Endothelial cell of umbilical vein (primary cell): ENCODE results near the gene PITPNB. TPM values are rescaled to one million over a fixed set of nuclear protein-coding genes. Genes with fewer than 3 reads are reported as not detected.

Experiments
- BruUV-seq: library from RNA; stranded (reverse); fragments of 400-500 nt; replicated peaks from 2 replicates; lab custom pipeline; 2021; lab: Mats Ljungman, UMichigan
- CTCF ChIA-PET: fragments of 300-600, 350-600 bp; sonication (Branson Sonifier 250); formaldehyde crosslinking; loops from one replicate; lab custom pipeline; 2021; ENCODE audit warnings: antibody characterized with exemption, inconsistent platforms; lab: Charles Lee
- POLR2A ChIA-PET: fragments of 300-600, 350-600 bp; sonication (Branson Sonifier 250); formaldehyde crosslinking; loops from one replicate; lab custom pipeline; 2021; ENCODE audit warnings: antibody characterized with exemption, inconsistent platforms; lab: Charles Lee
- DNase-seq: peaks from one replicate; pipeline ENCODE4 v3.0.0-alpha.2; 2011; ENCODE audit warnings: low read depth, low spot score
- FAIRE-seq: peaks from 2 replicates; lab custom pipeline; 2011; peaks lifted over from hg19 to GRCh38; lab: Jason Lieb, UNC
- H2AFZ ChIP-seq: 2 replicates; pipeline ENCODE4 v1.6.0; 2012; ENCODE audit warnings: low read depth, low read length, control low read depth, inconsistent platforms
- H3K27ac ChIP-seq: 2 replicates; pipeline ENCODE4 v1.5.1; 2011; ENCODE audit warnings: low read depth, mild to moderate bottlenecking, control low read depth, low read length, moderate library complexity; ENCODE audit not compliant: insufficient read depth
- H3K27me3 ChIP-seq, 2 experiments: 2 replicates each; pipeline versions ENCODE4 v1.6.0 to v1.6.1; 2011; ENCODE audit warnings: low read length in 2 of 2, mixed read lengths in 1 of 2; ENCODE audit not compliant: control insufficient read depth in 2 of 2, insufficient read depth in 2 of 2
- H3K36me3 ChIP-seq, 2 experiments: 2 replicates in 1 of 2; 3 replicates in 1 of 2; pipeline ENCODE4 v1.5.1; 2011; ENCODE audit warnings: low read length in 2 of 2, mild to moderate bottlenecking in 1 of 2, moderate library complexity in 1 of 2; ENCODE audit not compliant: control insufficient read depth in 2 of 2, insufficient read depth in 2 of 2; ENCODE audit errors: extremely low read depth in 1 of 2
- H3K4me1 ChIP-seq: 3 replicates; pipeline ENCODE4 v1.5.1; 2011; ENCODE audit warnings: mild to moderate bottlenecking, low read length; ENCODE audit not compliant: control insufficient read depth, insufficient read depth; ENCODE audit errors: extremely low read depth
- H3K4me2 ChIP-seq: 2 replicates; pipeline ENCODE4 v1.6.1; 2011; ENCODE audit warnings: low read length, control low read depth, mixed read lengths; ENCODE audit not compliant: insufficient read depth
- H3K4me3 ChIP-seq, 3 experiments: fragments of 200-600 bp in 1 of 3; sonication (generic), shearing (Covaris generic) in 1 of 3; replicated peaks in 1 of 3; 2 replicates each; pipeline ENCODE4 v1.5.1; 2011 to 2016; ENCODE audit warnings: control low read depth in 3 of 3, low read length in 3 of 3, mild to moderate bottlenecking in 2 of 3, inconsistent platforms in 1 of 3, low read depth in 1 of 3, moderate library complexity in 1 of 3; ENCODE audit not compliant: insufficient read depth in 1 of 3
- H3K79me2 ChIP-seq: 2 replicates; pipeline ENCODE4 v1.6.0; 2012; ENCODE audit warnings: low read length, inconsistent platforms; ENCODE audit not compliant: control insufficient read depth, insufficient read depth
- H3K9ac ChIP-seq: replicated peaks from 2 replicates; pipeline ENCODE3; 2011; ENCODE audit warnings: low read length, control low read depth; ENCODE audit not compliant: insufficient read depth; ENCODE audit errors: extremely low read depth
- H3K9me1 ChIP-seq: replicated peaks from 3 replicates; pipeline ENCODE4 v1.6.0; 2011; ENCODE audit warnings: mild to moderate bottlenecking, low read length; ENCODE audit not compliant: control insufficient read depth, insufficient read depth; ENCODE audit errors: extremely low read depth
- H3K9me3 ChIP-seq: replicated peaks from 2 replicates; pipeline ENCODE4 v1.5.1; 2012; ENCODE audit warnings: low read length, inconsistent platforms; ENCODE audit not compliant: control insufficient read depth, insufficient read depth
- H4K20me1 ChIP-seq: replicated peaks from 2 replicates; pipeline ENCODE3; 2011; ENCODE audit warnings: mild to moderate bottlenecking, low read length; ENCODE audit not compliant: control insufficient read depth, insufficient read depth; ENCODE audit errors: extremely low read depth
- EZH2 ChIP-seq: IDR thresholded peaks from 2 replicates; pipeline ENCODE4 v1.6.1; 2012; ENCODE audit warnings: borderline replicate concordance, low read depth, mild to moderate bottlenecking, moderate library complexity, low read length, inconsistent platforms; ENCODE audit not compliant: severe bottlenecking
- FOS ChIP-seq: IDR thresholded peaks from 2 replicates; pipeline ENCODE4 v1.6.1; 2011; ENCODE audit warnings: mild to moderate bottlenecking, low read length, moderate library complexity, borderline replicate concordance; ENCODE audit not compliant: insufficient read depth
- GATA2 ChIP-seq: IDR thresholded peaks from 2 replicates; pipeline ENCODE4 v1.7.0; 2011; ENCODE audit warnings: low read depth, mild to moderate bottlenecking, moderate library complexity, mixed read lengths, low read length; ENCODE audit not compliant: insufficient read length, insufficient read depth
- JUN ChIP-seq: IDR thresholded peaks from 2 replicates; pipeline ENCODE4 v1.6.1; 2011; ENCODE audit warnings: borderline replicate concordance, low read depth; ENCODE audit not compliant: insufficient read length, insufficient read depth
- MYC ChIP-seq: IDR thresholded peaks from one replicate; pipeline ENCODE4 v1.6.1; 2011; ENCODE audit warnings: mild to moderate bottlenecking, low read depth, low read length
- POLR2A ChIP-seq: IDR thresholded peaks from 2 replicates; pipeline ENCODE4 v1.6.1; 2012; ENCODE audit warnings: low read depth, mild to moderate bottlenecking, control low read depth, low read length
- POLR2AphosphoS5 ChIP-seq: IDR thresholded peaks from 2 replicates; pipeline ENCODE4 v1.6.1; 2012; ENCODE audit warnings: low read depth, mild to moderate bottlenecking, control low read depth, low read length, moderate library complexity; ENCODE audit not compliant: insufficient read depth
- dilution Hi-C: fragments of 300-500 bp; cut with MboI; formaldehyde crosslinking; loops from one replicate; pipeline ENCODE4 v1.15.0; 2019; ENCODE audit warnings: low sequenced_read_pairs; ENCODE audit not compliant: extremely low pct_ligation_motif_present
- intact Hi-C: fragments of 100-400 bp; cut with micrococcal nuclease; formaldehyde crosslinking; loops from one replicate; pipeline ENCODE4 v1.10.0; 2022
- polyA plus RNA-seq, 4 experiments: library from polyadenylated mRNA; depleted of rRNA in 3 of 4; stranded (reverse) in 3 of 4; unstranded in 1 of 4; fragments of >200 nt; gene quantifications; 2 replicates each; pipeline versions ENCODE4 v1.2.1 to v1.2.3, GENCODE V29; 2011 to 2012; ENCODE audit warnings: missing spikeins in 1 of 4
- total RNA-seq: library from RNA; stranded (reverse); gene quantifications from 2 replicates; pipeline ENCODE4 v1.2.3, GENCODE V29; 2021
- TF ChIP-seq, protein P1 (sequence below): IDR thresholded peaks from 2 replicates; pipeline ENCODE4 v1.6.1; 2011; ENCODE audit not compliant: insufficient read depth, insufficient read length
- TF ChIP-seq, protein P2 (sequence below), 2 donors: IDR thresholded peaks; 1 replicate in 1 of 2; 2 replicates in 1 of 2; pipeline ENCODE4 v1.5.1; 2011; ENCODE audit warnings: low read length in 2 of 2, mild to moderate bottlenecking in 2 of 2, moderate library complexity in 2 of 2, control low read depth in 1 of 2, inconsistent platforms in 1 of 2, low read depth in 1 of 2; ENCODE audit not compliant: insufficient read depth in 1 of 2; ENCODE audit errors: extremely low read depth in 1 of 2

PITPNB gene
- total and polyA plus RNA-seq, 2 donors (not counting 3 experiments of a cell fraction or from before 2014, with no cell fraction given), result 29.7 to 108 TPM

DNA sequence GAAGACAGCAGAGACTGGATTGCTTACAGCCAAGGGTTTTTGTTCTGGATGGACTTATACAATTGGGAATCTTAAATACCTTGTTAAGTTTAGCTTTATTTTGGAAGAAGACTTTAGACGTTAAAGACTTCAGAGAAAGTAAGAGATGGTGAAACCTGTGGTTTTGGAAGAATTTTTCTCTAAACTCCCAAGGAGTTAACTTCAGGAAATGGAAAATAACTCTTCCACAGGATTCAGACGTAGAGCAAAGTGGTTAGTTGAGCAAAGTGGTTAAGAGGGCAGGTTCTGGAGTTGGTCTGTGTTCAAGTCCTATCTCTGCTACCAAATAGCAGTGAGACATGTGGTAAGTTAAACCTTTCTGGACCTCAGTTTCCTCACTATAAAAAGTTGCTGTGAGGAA lies 12.8 kb downstream of the PITPNB start:
- POLR2A ChIA-PET, result no interaction called here

More for the DNA sequence above, 12.8 kb downstream of the PITPNB start:
- Histone ChIP-seq H3K36me3 (peaks cover 8 to 20% of the 10 kb centered on the region in 2 experiments), H3K4me1 (no peaks in the 10 kb centered on the region), H2AFZ (no peak overlapping the region), H3K9ac (no peak overlapping the region), H3K27ac (no peak overlapping the region), H3K9me3 (no peaks in the 10 kb centered on the region), H3K4me3 (no peak overlapping the region), H3K27me3 (no peaks in the 10 kb centered on the region), H3K9me1 (no peaks in the 10 kb centered on the region), H3K4me2 (no peak overlapping the region), H3K79me2 (peaks cover 93% of the 10 kb centered on the region), H4K20me1 (peaks cover 2% of the 10 kb centered on the region)
- no peak for TF ChIP-seq POLR2A
- TF ChIP-seq, protein P1, sequence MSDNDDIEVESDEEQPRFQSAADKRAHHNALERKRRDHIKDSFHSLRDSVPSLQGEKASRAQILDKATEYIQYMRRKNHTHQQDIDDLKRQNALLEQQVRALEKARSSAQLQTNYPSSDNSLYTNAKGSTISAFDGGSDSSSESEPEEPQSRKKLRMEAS, result no peak
- TF ChIP-seq POLR2AphosphoS5, result no peak
- TF ChIP-seq JUN, result no peak
- no peak for TF ChIP-seq FOS
- TF ChIP-seq MYC, result no peak
- TF ChIP-seq EZH2, result no peak
- TF ChIP-seq GATA2, result no peak
- TF ChIP-seq, protein P2, sequence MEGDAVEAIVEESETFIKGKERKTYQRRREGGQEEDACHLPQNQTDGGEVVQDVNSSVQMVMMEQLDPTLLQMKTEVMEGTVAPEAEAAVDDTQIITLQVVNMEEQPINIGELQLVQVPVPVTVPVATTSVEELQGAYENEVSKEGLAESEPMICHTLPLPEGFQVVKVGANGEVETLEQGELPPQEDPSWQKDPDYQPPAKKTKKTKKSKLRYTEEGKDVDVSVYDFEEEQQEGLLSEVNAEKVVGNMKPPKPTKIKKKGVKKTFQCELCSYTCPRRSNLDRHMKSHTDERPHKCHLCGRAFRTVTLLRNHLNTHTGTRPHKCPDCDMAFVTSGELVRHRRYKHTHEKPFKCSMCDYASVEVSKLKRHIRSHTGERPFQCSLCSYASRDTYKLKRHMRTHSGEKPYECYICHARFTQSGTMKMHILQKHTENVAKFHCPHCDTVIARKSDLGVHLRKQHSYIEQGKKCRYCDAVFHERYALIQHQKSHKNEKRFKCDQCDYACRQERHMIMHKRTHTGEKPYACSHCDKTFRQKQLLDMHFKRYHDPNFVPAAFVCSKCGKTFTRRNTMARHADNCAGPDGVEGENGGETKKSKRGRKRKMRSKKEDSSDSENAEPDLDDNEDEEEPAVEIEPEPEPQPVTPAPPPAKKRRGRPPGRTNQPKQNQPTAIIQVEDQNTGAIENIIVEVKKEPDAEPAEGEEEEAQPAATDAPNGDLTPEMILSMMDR (IDR thresholded peaks at IDR 0.05; ENCODE audit: extremely low read depth in 1 of 2, insufficient read depth in 1 of 2, low read depth in 1 of 2, low read length in 2 of 2), result no peak
- no peak for FAIRE-seq
- BruUV-seq, result no TSS peak
- intact Hi-C loops (no loop called here), dilution Hi-C loops (no loop called here)
- CTCF ChIA-PET, result interaction anchor here (0.7 to 1.6 kb wide), 2 partner anchors 11 to 19 kb away, joined by 3 to 5 read pairs; no protein-coding TSS in a partner anchor
- DNase-seq, result no peak
